IMR-90 (cell line): ENCODE data around the gene ZNF480. TPM values are rescaled to one million over a fixed set of nuclear protein-coding genes. Genes with fewer than 3 reads are reported as not detected.

Experiments used
- ATAC-seq: fragments of 200-7000 bp; cut with Tn5 transposase; 2 replicates; pipeline ENCODE4 v1.9.1; 2020; ENCODE audit warnings: low read depth, mild to moderate bottlenecking, moderate library complexity
- BruUV-seq: library from RNA; stranded (reverse); fragments of 400-500 nt; replicated peaks from 2 replicates; lab custom pipeline; 2021; lab: Mats Ljungman, UMichigan
- CTCF ChIA-PET: fragments of 300-600 bp; formaldehyde crosslinking; extraction: SDS; loops from one replicate; lab custom pipeline; 2021; ENCODE audit warnings: antibody characterized with exemption; lab: Yijun Ruan, JAX
- POLR2A ChIA-PET: fragments of 300-600 bp; sonication (Branson Sonifier 250); formaldehyde crosslinking; loops from one replicate; lab custom pipeline; 2022; ENCODE audit warnings: antibody characterized with exemption; ENCODE audit not compliant: unreplicated experiment; lab: Charles Lee
- DNase-seq: peaks from one replicate; pipeline ENCODE4 v3.0.0; 2013
- H2AFZ ChIP-seq: replicated peaks from 2 replicates; pipeline ENCODE3; 2013; ENCODE audit warnings: low read length, mild to moderate bottlenecking; ENCODE audit not compliant: poor library complexity
- H2AK5ac ChIP-seq: 2 replicates; pipeline ENCODE4 v1.6.1; 2013; ENCODE audit warnings: low read depth, low read length, inconsistent platforms
- H2AK9ac ChIP-seq: replicated peaks from 2 replicates; pipeline ENCODE3; 2013; ENCODE audit warnings: mild to moderate bottlenecking, low read depth, low read length, moderate library complexity; ENCODE audit not compliant: poor library complexity
- H2BK120ac ChIP-seq: 2 replicates; pipeline ENCODE4 v1.6.1; 2013; ENCODE audit warnings: low read depth, low read length, inconsistent platforms
- H2BK15ac ChIP-seq: 3 replicates; pipeline ENCODE4 v1.6.1; 2013; ENCODE audit warnings: low read depth, low read length, inconsistent platforms
- H2BK20ac ChIP-seq: 2 replicates; pipeline ENCODE4 v1.6.1; 2013; ENCODE audit warnings: low read depth, mild to moderate bottlenecking, inconsistent platforms, low read length, moderate library complexity
- H2BK5ac ChIP-seq: 2 replicates; pipeline ENCODE4 v1.6.1; 2013; ENCODE audit warnings: mild to moderate bottlenecking, low read depth, low read length, inconsistent platforms; ENCODE audit not compliant: poor library complexity, severe bottlenecking
- H3K14ac ChIP-seq: replicated peaks from 2 replicates; pipeline ENCODE4 v1.6.1; 2013; ENCODE audit warnings: low read depth, low read length, inconsistent platforms
- H3K18ac ChIP-seq: 2 replicates; pipeline ENCODE4 v1.6.1; 2013; ENCODE audit warnings: low read depth, low read length, control low read depth
- H3K23ac ChIP-seq: 2 replicates; pipeline ENCODE4 v1.6.1; 2013; ENCODE audit warnings: low read depth, low read length, inconsistent platforms
- H3K27ac ChIP-seq: 2 replicates; pipeline ENCODE4 v1.5.1; 2013; ENCODE audit warnings: mild to moderate bottlenecking, control low read depth, low read length; ENCODE audit not compliant: insufficient read depth
- H3K27me3 ChIP-seq: 2 replicates; pipeline ENCODE4 v1.6.1; 2013; ENCODE audit warnings: low read length; ENCODE audit not compliant: control insufficient read depth, insufficient read depth
- H3K36me3 ChIP-seq: 2 replicates; pipeline ENCODE4 v1.6.1; 2013; ENCODE audit warnings: low read length, mixed read lengths; ENCODE audit not compliant: control insufficient read depth, insufficient read depth
- H3K4ac ChIP-seq: 2 replicates; pipeline ENCODE4 v1.6.1; 2013; ENCODE audit warnings: low read depth, low read length, inconsistent platforms
- H3K4me1 ChIP-seq: 2 replicates; pipeline ENCODE4 v1.6.1; 2013; ENCODE audit warnings: low read length, mixed read lengths; ENCODE audit not compliant: control insufficient read depth, insufficient read depth
- H3K4me2 ChIP-seq: 2 replicates; pipeline ENCODE4 v1.6.1; 2013; ENCODE audit warnings: low read depth, mild to moderate bottlenecking, control low read depth, low read length, moderate library complexity
- H3K4me3 ChIP-seq: 2 replicates; pipeline ENCODE4 v1.5.1; 2013; ENCODE audit warnings: low read depth, mild to moderate bottlenecking, control low read depth, low read length, moderate library complexity; ENCODE audit not compliant: insufficient read depth
- H3K56ac ChIP-seq: 2 replicates; pipeline ENCODE4 v1.6.1; 2013; ENCODE audit warnings: low read length, inconsistent platforms; ENCODE audit not compliant: insufficient read depth; ENCODE audit errors: extremely low read depth
- H3K79me1 ChIP-seq, 2 experiments: 2 replicates each; pipeline ENCODE4 v1.6.1; 2013; ENCODE audit warnings: low read length in 2 of 2, inconsistent platforms in 1 of 2, low read depth in 1 of 2
- H3K9ac ChIP-seq: 2 replicates; pipeline ENCODE4 v1.6.1; 2013; ENCODE audit warnings: low read depth, low read length, control low read depth
- H3K9me1 ChIP-seq: 2 replicates; pipeline ENCODE4 v1.6.1; 2013; ENCODE audit warnings: low read length, inconsistent platforms; ENCODE audit not compliant: insufficient read depth
- H3K9me3 ChIP-seq: 2 replicates; pipeline ENCODE4 v1.6.1; 2013; ENCODE audit warnings: low read length; ENCODE audit not compliant: control insufficient read depth, insufficient read depth
- H4K20me1 ChIP-seq: 2 replicates; pipeline ENCODE4 v1.6.1; 2013; ENCODE audit warnings: low read length, inconsistent platforms; ENCODE audit not compliant: insufficient read depth
- H4K5ac ChIP-seq: 2 replicates; pipeline ENCODE4 v1.6.1; 2013; ENCODE audit warnings: mild to moderate bottlenecking, low read depth, low read length, control low read depth
- H4K8ac ChIP-seq, 2 experiments: 2 replicates each; pipeline ENCODE4 v1.6.1; 2013; ENCODE audit warnings: low read depth in 2 of 2, low read length in 2 of 2, control low read depth in 1 of 2, inconsistent platforms in 1 of 2
- H4K91ac ChIP-seq: 2 replicates; pipeline ENCODE4 v1.6.1; 2013; ENCODE audit warnings: low read depth, low read length, inconsistent platforms; ENCODE audit not compliant: insufficient read depth
- BHLHE40 ChIP-seq: fragments of 150-350 bp; IDR thresholded peaks from 2 replicates; pipeline ENCODE4 v1.6.1; 2016; ENCODE audit warnings: mild to moderate bottlenecking, low read depth, low read length
- CEBPB ChIP-seq: IDR thresholded peaks from 2 replicates; pipeline ENCODE4 v1.6.1; 2012; ENCODE audit warnings: low read depth, low read length, improper control_type of control experiment
- CHD1 ChIP-seq: IDR thresholded peaks from 2 replicates; pipeline ENCODE4 v1.6.1; 2012; ENCODE audit warnings: low read depth, low read length, improper control_type of control experiment
- FOS ChIP-seq: fragments of 150-350 bp; IDR thresholded peaks from 2 replicates; pipeline ENCODE4 v1.6.1; 2016; ENCODE audit warnings: low read depth, low read length
- MAFK ChIP-seq: IDR thresholded peaks from 2 replicates; pipeline ENCODE4 v1.6.1; 2012; ENCODE audit warnings: low read depth, low read length, improper control_type of control experiment
- MAZ ChIP-seq: IDR thresholded peaks from 2 replicates; pipeline ENCODE4 v1.6.1; 2012; ENCODE audit warnings: low read depth, mild to moderate bottlenecking, low read length, improper control_type of control experiment, moderate library complexity, borderline replicate concordance
- MXI1 ChIP-seq: IDR thresholded peaks from 2 replicates; pipeline ENCODE4 v1.6.1; 2012; ENCODE audit warnings: low read depth, mild to moderate bottlenecking, low read length, moderate library complexity, borderline replicate concordance
- NFE2L2 ChIP-seq: fragments of 150-350 bp; IDR thresholded peaks from 2 replicates; pipeline ENCODE4 v1.6.1; 2016; ENCODE audit warnings: low read depth, mild to moderate bottlenecking, low read length
- POLR2A ChIP-seq: IDR thresholded peaks from 2 replicates; pipeline ENCODE4 v1.6.1; 2012; ENCODE audit warnings: mild to moderate bottlenecking, low read depth, low read length
- RCOR1 ChIP-seq: IDR thresholded peaks from 2 replicates; pipeline ENCODE4 v1.6.1; 2012; ENCODE audit warnings: mild to moderate bottlenecking, low read length, improper control_type of control experiment; ENCODE audit not compliant: insufficient replicate concordance
- WGBS, 2 experiments: methylation state at CpG; one replicate each; pipeline versions ENCODE4 v1.1.5 to v1.1.7; 2013; ENCODE audit warnings: missing lambda C conversion rate in 2 of 2; ENCODE audit not compliant: insufficient read length in 1 of 2; ENCODE audit errors: extremely low coverage in 2 of 2; 5-methylcytosine and 5-hydroxymethylcytosine counted together
- dilution Hi-C: fragments of 300-500 bp; cut with HindIII; formaldehyde crosslinking; loops from one replicate; pipeline ENCODE4 v1.14.3; 2018; ENCODE audit warnings: low sequenced_read_pairs; ENCODE audit not compliant: unreplicated experiment
- in situ Hi-C: fragments of 300-500 bp; cut with MboI; formaldehyde crosslinking; loops from 3 replicates; pipeline ENCODE4 v1.14.3; 2019; ENCODE audit warnings: low sequenced_read_pairs, inconsistent platforms, mixed read lengths
- intact Hi-C: fragments of 100-400 bp; cut with micrococcal nuclease; formaldehyde crosslinking; loops from 2 replicates; pipeline ENCODE4 v1.10.0; 2022
- polyA plus RNA-seq, 3 experiments: library from polyadenylated mRNA; depleted of rRNA; stranded (reverse); fragments of >200 nt; gene quantifications; 2 replicates each; pipeline ENCODE4 v1.2.3, GENCODE V29; 2012; ENCODE audit warnings: low replicate concordance in 1 of 3
- total RNA-seq: library from RNA; depleted of rRNA; stranded (reverse); fragments of >200 nt; gene quantifications from 2 replicates; pipeline ENCODE4 v1.2.3, GENCODE V29; 2012
- TF ChIP-seq, protein P1 (sequence below): conservative IDR thresholded peaks from 2 replicates; pipeline ENCODE4 v1.5.1; 2012; ENCODE audit warnings: mild to moderate bottlenecking, low read depth, low read length, improper control_type of control experiment
- TF ChIP-seq, protein P2 (sequence below): fragments of 150-350 bp; IDR thresholded peaks from 2 replicates; pipeline ENCODE4 v1.6.1; 2017; ENCODE audit warnings: mild to moderate bottlenecking, antibody characterized with exemption, low read length, low read depth
- TF ChIP-seq, protein P3 (sequence below): fragments of 150-350 bp; IDR thresholded peaks from 2 replicates; pipeline ENCODE4 v1.6.1; 2016; ENCODE audit warnings: low read depth, mild to moderate bottlenecking, low read length, moderate library complexity, borderline replicate concordance

Gene ZNF480
- total and polyA plus RNA-seq, 2 of the 4 experiments (the other 2 are of a cell fraction), result 6.3 to 10.9 TPM

DNA sequence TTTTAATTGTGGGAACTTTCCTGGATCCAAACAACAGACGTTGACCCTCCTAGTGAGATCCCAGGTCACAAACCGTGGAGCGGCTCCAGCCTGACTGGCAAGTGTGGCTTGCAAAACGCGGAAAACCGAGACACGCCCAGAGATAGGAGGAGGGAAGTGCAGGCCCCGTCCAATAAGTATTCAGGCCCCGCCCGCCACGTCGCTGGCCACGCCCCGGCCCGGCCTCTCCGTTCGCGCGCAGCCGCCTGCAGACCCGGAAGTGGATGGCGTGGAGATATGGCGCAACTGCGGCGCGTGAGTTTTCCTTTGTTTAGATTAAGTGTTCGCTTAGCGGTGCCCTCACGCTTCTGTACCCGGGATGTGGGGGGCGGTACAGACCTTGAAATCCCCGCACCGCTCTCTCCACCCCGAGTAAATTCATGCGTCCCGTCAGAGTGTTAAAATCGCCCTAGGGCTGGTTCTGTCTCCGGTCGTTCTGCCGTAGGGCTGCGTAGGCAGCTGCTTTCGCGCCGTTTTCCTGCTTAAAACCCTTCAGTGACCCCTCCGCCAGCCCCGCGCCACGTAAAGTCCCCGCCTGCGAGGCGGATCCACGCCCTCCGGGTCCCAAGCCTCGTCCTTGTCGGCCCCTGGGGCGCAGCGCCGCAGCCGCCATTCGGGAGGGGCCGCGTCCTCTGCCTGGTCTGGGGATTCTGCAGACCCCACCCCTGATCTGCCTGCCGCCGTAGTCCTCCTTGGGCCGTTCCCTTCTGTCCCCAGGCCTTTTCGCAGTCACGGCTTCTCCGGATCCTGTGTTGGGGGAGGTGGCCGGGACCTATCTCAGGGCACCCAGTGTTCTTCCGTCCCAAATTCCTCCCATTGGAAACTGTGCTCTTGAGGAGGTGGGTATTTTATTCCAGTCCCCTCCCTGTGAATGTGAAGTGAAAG is 27.4 kb upstream of the ZNF480 start, which contains the start of gene ZNF766:
Gene ZNF766 (plus strand): TSS at position 250 of the 924 bp plus-strand sequence. CDS start 27 bp downstream, at position 277.
- no peaks in the 10 kb centered on the region for H3K27me3 ChIP-seq
- ChIA-PET CTCF (no interaction called here), POLR2A (no interaction called here)
- H2BK5ac ChIP-seq, result peak within 1 kb of the TSS; percentile 86
- intact Hi-C loops, result no loop called here
- in situ Hi-C loops, result no loop called here
- H2BK20ac ChIP-seq, result no peak within 1 kb of the TSS
- H3K4me3 ChIP-seq, result peak within 1 kb of the TSS; percentile 90
- WGBS, 2 experiments, result 0% methylated on average over 34 of the region's 70 CpGs; no CpG with 5 or more reads in 1 of the 2 experiments
- peak within 1 kb of the TSS; percentile 92 for H4K5ac ChIP-seq
- BruUV-seq, result TSS peak; percentile 38
- DNase-seq (peak; percentile 94), ATAC-seq (peak; percentile 98)
- H2AK5ac ChIP-seq, result peak within 1 kb of the TSS; percentile 82
- H2AFZ ChIP-seq, result peak within 1 kb of the TSS; percentile 94
- H3K9ac ChIP-seq, result peak within 1 kb of the TSS; percentile 99
- H4K20me1 ChIP-seq, result no peaks in the 10 kb centered on the region
- H2BK15ac ChIP-seq, result no peak within 1 kb of the TSS; the same call in 2 of the 3 replicates
- H2BK120ac ChIP-seq, result peak within 1 kb of the TSS; percentile 28
- peak within 1 kb of the TSS; percentile 93 for H3K23ac ChIP-seq
- H3K9me3 ChIP-seq, result no peaks in the 10 kb centered on the region; the same call in 1 of the 2 replicates
- peak within 1 kb of the TSS; percentile 99 for H2AK9ac ChIP-seq
- no peaks in the 10 kb centered on the region for H3K9me1 ChIP-seq
- peak within 1 kb of the TSS; percentile 91 for H4K91ac ChIP-seq
- peak within 1 kb of the TSS; percentile 80 to 95 for H4K8ac ChIP-seq
- peaks cover 21 to 37% of the 10 kb centered on the region in 2 experiments; a peak in 3 of 4 replicates for H3K79me1 ChIP-seq
- H3K4ac ChIP-seq, result peak within 1 kb of the TSS; percentile 96
- peak within 1 kb of the TSS; percentile 97 for H3K27ac ChIP-seq
- H3K36me3 ChIP-seq, result peaks cover 13% of the 10 kb centered on the region
- peaks cover 2% of the 10 kb centered on the region for H3K4me1 ChIP-seq
- H3K4me2 ChIP-seq, result peak within 1 kb of the TSS; percentile 73
- H3K56ac ChIP-seq, result peak within 1 kb of the TSS; percentile 99
- dilution Hi-C loops, result no loop called here
- H3K18ac ChIP-seq, result peak within 1 kb of the TSS; percentile 66
- peak within 1 kb of the TSS; percentile 98 for H3K14ac ChIP-seq
- TF ChIP-seq MXI1, result peak; percentile 82
- no peak for TF ChIP-seq CHD1
- TF ChIP-seq, protein P1, sequence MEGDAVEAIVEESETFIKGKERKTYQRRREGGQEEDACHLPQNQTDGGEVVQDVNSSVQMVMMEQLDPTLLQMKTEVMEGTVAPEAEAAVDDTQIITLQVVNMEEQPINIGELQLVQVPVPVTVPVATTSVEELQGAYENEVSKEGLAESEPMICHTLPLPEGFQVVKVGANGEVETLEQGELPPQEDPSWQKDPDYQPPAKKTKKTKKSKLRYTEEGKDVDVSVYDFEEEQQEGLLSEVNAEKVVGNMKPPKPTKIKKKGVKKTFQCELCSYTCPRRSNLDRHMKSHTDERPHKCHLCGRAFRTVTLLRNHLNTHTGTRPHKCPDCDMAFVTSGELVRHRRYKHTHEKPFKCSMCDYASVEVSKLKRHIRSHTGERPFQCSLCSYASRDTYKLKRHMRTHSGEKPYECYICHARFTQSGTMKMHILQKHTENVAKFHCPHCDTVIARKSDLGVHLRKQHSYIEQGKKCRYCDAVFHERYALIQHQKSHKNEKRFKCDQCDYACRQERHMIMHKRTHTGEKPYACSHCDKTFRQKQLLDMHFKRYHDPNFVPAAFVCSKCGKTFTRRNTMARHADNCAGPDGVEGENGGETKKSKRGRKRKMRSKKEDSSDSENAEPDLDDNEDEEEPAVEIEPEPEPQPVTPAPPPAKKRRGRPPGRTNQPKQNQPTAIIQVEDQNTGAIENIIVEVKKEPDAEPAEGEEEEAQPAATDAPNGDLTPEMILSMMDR, result no peak
- no peak for TF ChIP-seq RCOR1
- no peak for TF ChIP-seq FOS
- peak; percentile 85 for TF ChIP-seq POLR2A
- TF ChIP-seq BHLHE40, result peak; percentile 95
- TF ChIP-seq MAFK, result no peak
- no peak for TF ChIP-seq NFE2L2
- TF ChIP-seq, protein P2, sequence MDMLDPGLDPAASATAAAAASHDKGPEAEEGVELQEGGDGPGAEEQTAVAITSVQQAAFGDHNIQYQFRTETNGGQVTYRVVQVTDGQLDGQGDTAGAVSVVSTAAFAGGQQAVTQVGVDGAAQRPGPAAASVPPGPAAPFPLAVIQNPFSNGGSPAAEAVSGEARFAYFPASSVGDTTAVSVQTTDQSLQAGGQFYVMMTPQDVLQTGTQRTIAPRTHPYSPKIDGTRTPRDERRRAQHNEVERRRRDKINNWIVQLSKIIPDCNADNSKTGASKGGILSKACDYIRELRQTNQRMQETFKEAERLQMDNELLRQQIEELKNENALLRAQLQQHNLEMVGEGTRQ, result peak; percentile 24; the same call in 1 of the 2 replicates
- TF ChIP-seq, protein P3, sequence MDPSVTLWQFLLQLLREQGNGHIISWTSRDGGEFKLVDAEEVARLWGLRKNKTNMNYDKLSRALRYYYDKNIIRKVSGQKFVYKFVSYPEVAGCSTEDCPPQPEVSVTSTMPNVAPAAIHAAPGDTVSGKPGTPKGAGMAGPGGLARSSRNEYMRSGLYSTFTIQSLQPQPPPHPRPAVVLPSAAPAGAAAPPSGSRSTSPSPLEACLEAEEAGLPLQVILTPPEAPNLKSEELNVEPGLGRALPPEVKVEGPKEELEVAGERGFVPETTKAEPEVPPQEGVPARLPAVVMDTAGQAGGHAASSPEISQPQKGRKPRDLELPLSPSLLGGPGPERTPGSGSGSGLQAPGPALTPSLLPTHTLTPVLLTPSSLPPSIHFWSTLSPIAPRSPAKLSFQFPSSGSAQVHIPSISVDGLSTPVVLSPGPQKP, result no peak
- TF ChIP-seq CEBPB, result peak; percentile 99
- TF ChIP-seq MAZ, result peak; percentile 20; the same call in 1 of the 2 replicates
